T-helper 2 cell treated with Interferon-gamma antibody and Interleukin-4, amounts not matched to agents 100 ng/mL and 5 ng/mL, for 36 hours (primary cell): Measurements from ENCODE around the gene PDGFA. TPM values are rescaled to one million over a fixed set of nuclear protein-coding genes. Genes with fewer than 3 reads are reported as not detected.

Source experiments
- intact Hi-C: fragments of 100-400 bp; cut with micrococcal nuclease; formaldehyde crosslinking; loops from one replicate; pipeline ENCODE4 v1.15.1; 2023
- total RNA-seq: library from RNA; stranded (reverse); gene quantifications from 2 replicates; pipeline ENCODE4 v1.2.3, GENCODE V29; 2022

PDGFA gene
- total RNA-seq, 1 donor from 2014 or later = 1.6 TPM

GRCh38 chr7:537911-538634 is 18.4 kb upstream of the PDGFA start:
- intact Hi-C loops = no loop called here

- intact Hi-C loops = no loop called here
Observed at GRCh38 chr7:536231-536630, 16.6 kb upstream of the PDGFA start.

GRCh38 chr7:534959-535358 is 15.3 kb upstream of the PDGFA start:
- intact Hi-C loops = no loop called here

GRCh38 chr7:534075-534474 is 14.4 kb upstream of the PDGFA start:
- intact Hi-C loops = no loop called here

GRCh38 chr7:533266-533665 is 13.6 kb upstream of the PDGFA start:
- intact Hi-C loops = no loop called here

GRCh38 chr7:532379-533143 is 12.9 kb upstream of the PDGFA start:
- intact Hi-C loops = no loop called here

- intact Hi-C loops = no loop called here
Observed at GRCh38 chr7:531777-532176, 12.1 kb upstream of the PDGFA start.

GRCh38 chr7:528451-528850 is 8.8 kb upstream of the PDGFA start:
- intact Hi-C loops = no loop called here

GRCh38 chr7:527723-528122 is 8.1 kb upstream of the PDGFA start:
- intact Hi-C loops = no loop called here

GRCh38 chr7:526460-527034 is 6.9 kb upstream of the PDGFA start:
- intact Hi-C loops = no loop called here

GRCh38 chr7:525740-526139 is 6.1 kb upstream of the PDGFA start:
- intact Hi-C loops = no loop called here

- intact Hi-C loops = loop anchor here (5.0 kb wide), 1 partner anchor 93 kb away; no protein-coding TSS in a partner anchor
Observed at GRCh38 chr7:524800-525199, 5.2 kb upstream of the PDGFA start.

GRCh38 chr7:523347-524336 is 4.0 kb upstream of the PDGFA start:
- intact Hi-C loops = loop anchor here (2.0 to 5.0 kb wide), 2 partner anchors 61 to 94 kb away; no protein-coding TSS in a partner anchor

- intact Hi-C loops = loop anchor here (2.0 to 5.0 kb wide), 2 partner anchors 62 to 94 kb away; no protein-coding TSS in a partner anchor
Observed at GRCh38 chr7:522951-523314, 3.3 kb upstream of the PDGFA start.

- intact Hi-C loops = loop anchor here (2.0 to 5.0 kb wide), 2 partner anchors 62 to 95 kb away; no protein-coding TSS in a partner anchor
Observed at GRCh38 chr7:522071-522950, 2.7 kb upstream of the PDGFA start.

GRCh38 chr7:521221-522070 is 1.8 kb upstream of the PDGFA start:
- intact Hi-C loops = loop anchor here (2.0 to 5.0 kb wide), 2 partner anchors 63 to 96 kb away; no protein-coding TSS in a partner anchor

GRCh38 chr7:520503-521161 is 986 bp upstream of the PDGFA start:
- intact Hi-C loops = loop anchor here (5.0 kb wide), 1 partner anchor 97 kb away; no protein-coding TSS in a partner anchor
